K562 (cell line): ENCODE measurements around the gene SCN8A. TPM values are rescaled to one million over a fixed set of nuclear protein-coding genes. Genes with fewer than 3 reads are reported as not detected.
A peak's percentile ranks its signal among the peaks of the same experiment; 100 is the strongest.

Experiments
- ATAC-seq: fragments of 200-7000 bp; cut with Tn5 transposase; 3 replicates; pipeline ENCODE4 v1.9.1; 2020; ENCODE audit warnings: moderate library complexity
- BruUV-seq: library from RNA; stranded (reverse); fragments of 400-500 nt; replicated peaks from 2 replicates; lab custom pipeline; 2021; lab: Mats Ljungman, UMichigan
- CTCF ChIA-PET: fragments of 300-600 bp; formaldehyde crosslinking; extraction: SDS; loops from one replicate; lab custom pipeline; 2021; ENCODE audit warnings: low intra/inter-chr PET ratio; lab: Yijun Ruan, JAX
- POLR2A ChIA-PET: fragments of 300-600, 350-650 bp; sonication (Branson Sonifier 250); formaldehyde crosslinking; extraction: SDS; loops from one replicate; lab custom pipeline; 2021; ENCODE audit warnings: antibody characterized with exemption, inconsistent platforms; lab: Yijun Ruan, JAX
- DNase-seq, 4 experiments: peaks; one replicate each; pipeline versions ENCODE4 v3.0.0 to v3.0.0-alpha.2; 2011 to 2018; ENCODE audit warnings: low spot score in 3 of 4, mixed read lengths in 3 of 4; ENCODE audit errors: extremely low read depth in 1 of 4
- FAIRE-seq: peaks from 2 replicates; lab custom pipeline; 2011; peaks lifted over from hg19 to GRCh38; lab: Jason Lieb, UNC
- H2AFZ ChIP-seq: 2 replicates; pipeline ENCODE4 v1.6.0; 2011; ENCODE audit warnings: low read depth, low read length, control low read depth, inconsistent platforms
- H3K27ac ChIP-seq: fragments of 200-600 bp; 3 replicates; pipeline ENCODE4 v1.8.0; 2011; ENCODE audit warnings: low read depth, mild to moderate bottlenecking, control low read depth, inconsistent platforms, low read length, moderate library complexity, mixed read lengths; ENCODE audit errors: extremely low read depth
- H3K27me3 ChIP-seq, 2 experiments: fragments of 300-600 bp in 1 of 2; 2 replicates in 1 of 2; 3 replicates in 1 of 2; pipeline versions ENCODE4 v1.6.0 to v1.8.0; 2011; ENCODE audit warnings: inconsistent platforms in 2 of 2, low read length in 2 of 2, mild to moderate bottlenecking in 1 of 2, mixed read lengths in 1 of 2, moderate library complexity in 1 of 2; ENCODE audit not compliant: control insufficient read depth in 2 of 2, insufficient read depth in 2 of 2
- H3K36me3 ChIP-seq: fragments of 300-600 bp; 3 replicates; pipeline ENCODE4 v1.8.0; 2011; ENCODE audit warnings: mild to moderate bottlenecking, low read length, inconsistent platforms; ENCODE audit not compliant: control insufficient read depth, insufficient read depth
- H3K4me1 ChIP-seq, 2 experiments: fragments of 200-600 bp in 1 of 2; replicated peaks in 1 of 2; 2 replicates in 1 of 2; 3 replicates in 1 of 2; pipeline versions ENCODE4 v1.5.1 to v1.8.0; 2011; ENCODE audit warnings: inconsistent platforms in 2 of 2, low read length in 2 of 2, mild to moderate bottlenecking in 1 of 2, mixed read lengths in 1 of 2, moderate library complexity in 1 of 2; ENCODE audit not compliant: control insufficient read depth in 2 of 2, insufficient read depth in 2 of 2
- H3K4me2 ChIP-seq: 2 replicates; pipeline ENCODE4 v1.6.1; 2011; ENCODE audit warnings: low read length, control low read depth, inconsistent platforms, mixed read lengths; ENCODE audit not compliant: insufficient read depth
- H3K4me3 ChIP-seq: fragments of 200-600 bp; sonication (generic), shearing (Covaris generic); 2 replicates; pipeline ENCODE4 v1.5.1; 2016; ENCODE audit warnings: control low read depth, inconsistent platforms
- H3K79me2 ChIP-seq: fragments of 200-600 bp; 3 replicates; pipeline ENCODE4 v1.8.0; 2011; ENCODE audit warnings: low read length, inconsistent platforms; ENCODE audit not compliant: control insufficient read depth, insufficient read depth
- H3K9ac ChIP-seq, 2 experiments: 2 replicates each; pipeline versions ENCODE4 v1.6.0 to v1.6.1; 2011; ENCODE audit warnings: low read depth in 2 of 2, low read length in 2 of 2, control low read depth in 1 of 2, inconsistent platforms in 1 of 2, mild to moderate bottlenecking in 1 of 2, mixed read lengths in 1 of 2; ENCODE audit not compliant: insufficient read depth in 1 of 2
- H3K9me1 ChIP-seq: one replicate; pipeline ENCODE4 v1.6.0; 2011; ENCODE audit warnings: inconsistent platforms, mild to moderate bottlenecking, low read length, moderate library complexity; ENCODE audit not compliant: control insufficient read depth, insufficient read depth
- H3K9me3 ChIP-seq: replicated peaks from 2 replicates; pipeline ENCODE4 v1.5.1; 2011; ENCODE audit warnings: low read depth, low read length, inconsistent platforms; ENCODE audit not compliant: control insufficient read depth, insufficient read depth
- H4K20me1 ChIP-seq: replicated peaks from 2 replicates; pipeline ENCODE4 v1.6.1; 2011; ENCODE audit warnings: low read length, inconsistent platforms, mixed read lengths; ENCODE audit not compliant: control insufficient read depth, insufficient read depth
- LARP7 ChIP-seq: fragments of 450-650 bp; IDR thresholded peaks from 2 replicates; pipeline ENCODE4 v1.6.1; 2016
- MYNN ChIP-seq, 2 experiments: sonication (generic); formaldehyde crosslinking in 1 of 2; IDR thresholded peaks; 2 replicates each; pipeline versions ENCODE4 v1.5.0 to v1.6.1; 2016 to 2020; ENCODE audit warnings: antibody characterized with exemption in 1 of 2, missing genetic modification reagents in 1 of 2
- NFRKB ChIP-seq: fragments of 450-650 bp; IDR thresholded peaks from 2 replicates; pipeline ENCODE4 v1.6.1; 2016; ENCODE audit warnings: low read depth
- ZBTB7A ChIP-seq: IDR thresholded peaks from 2 replicates; pipeline ENCODE4 v1.6.1; 2011; ENCODE audit warnings: low read depth, mild to moderate bottlenecking, low read length, moderate library complexity, borderline replicate concordance; ENCODE audit not compliant: control insufficient read depth
- WGBS: fragments of 100-300 bp; shearing (Covaris generic); methylation state at CpG from one replicate; pipeline ENCODE4 v1.1.6; 2016; ENCODE audit warnings: low coverage, mixed read lengths; ENCODE audit not compliant: insufficient coverage; ENCODE audit errors: missing lambda C conversion rate; 5-methylcytosine and 5-hydroxymethylcytosine counted together
- in situ Hi-C: fragments of 300-500 bp; cut with MboI; formaldehyde crosslinking; loops from 4 replicates; pipeline ENCODE4 v1.15.0; 2018; ENCODE audit warnings: inconsistent platforms, mixed read lengths
- intact Hi-C: fragments of 100-400 bp; cut with micrococcal nuclease; formaldehyde crosslinking; loops from 2 replicates; pipeline ENCODE4 v1.14.2; 2022
- polyA plus RNA-seq, 8 experiments: library from polyadenylated mRNA; depleted of rRNA in 4 of 8; stranded (reverse) in 5 of 8; unstranded in 3 of 8; fragments of >200 nt; fragmentation: Nextera tagmentation in 2 of 8; fragmentation: Illumina TruSeq in 1 of 8; extraction: Ambion mirVana in 2 of 8; extraction: Trizol in 1 of 8; gene quantifications; 2 replicates each; pipeline versions ENCODE4 v1.2.1 to v1.2.3, GENCODE V29; 2011 to 2014; ENCODE audit warnings: inconsistent platforms in 1 of 8, missing spikeins in 1 of 8
- total RNA-seq, 7 experiments: library from RNA; depleted of rRNA in 6 of 7; stranded (reverse); fragments of >200 nt in 6 of 7; fragmentation: Illumina TruSeq in 2 of 7; extraction: Trizol in 2 of 7; gene quantifications; 2 replicates each; pipeline versions ENCODE4 v1.2.1 to v1.2.3, GENCODE V29; 2011 to 2021; ENCODE audit warnings: low replicate concordance in 1 of 7
- TF ChIP-seq, protein P1 (sequence below), 2 experiments: IDR thresholded peaks; 2 replicates each; pipeline ENCODE4 v1.6.1; 2011; ENCODE audit warnings: borderline replicate concordance in 1 of 2, control low read depth in 1 of 2, low read depth in 1 of 2, low read length in 1 of 2, mild to moderate bottlenecking in 1 of 2, mixed read lengths in 1 of 2, moderate library complexity in 1 of 2; ENCODE audit not compliant: insufficient read depth in 1 of 2, insufficient read length in 1 of 2, poor library complexity in 1 of 2, severe bottlenecking in 1 of 2; ENCODE audit errors: extremely low read depth in 1 of 2
- TF ChIP-seq, protein P2 (sequence below): IDR thresholded peaks from 2 replicates; pipeline ENCODE4 v1.6.1; 2011; ENCODE audit warnings: borderline replicate concordance, low read depth, mild to moderate bottlenecking, moderate library complexity, low read length; ENCODE audit not compliant: insufficient read depth, poor library complexity, severe bottlenecking
- TF ChIP-seq, protein P3 (sequence below), 3 experiments: IDR thresholded peaks in 2 of 3; conservative IDR thresholded peaks in 1 of 3; 2 replicates each; pipeline ENCODE4 v1.5.1; 2011 to 2012; ENCODE audit warnings: low read length in 3 of 3, mild to moderate bottlenecking in 3 of 3, control low read depth in 2 of 3, improper control_type of control experiment in 1 of 3, inconsistent platforms in 1 of 3, low read depth in 1 of 3, mixed read lengths in 1 of 3, moderate library complexity in 1 of 3; ENCODE audit not compliant: insufficient read depth in 2 of 3

SCN8A gene
- total and polyA plus RNA-seq, 9 of the 15 experiments (the other 6 are each of a cell fraction or from before 2014, with no cell fraction given), result 0.03 to 0.29 (median 0.15) TPM; not detected in 1

DNA sequence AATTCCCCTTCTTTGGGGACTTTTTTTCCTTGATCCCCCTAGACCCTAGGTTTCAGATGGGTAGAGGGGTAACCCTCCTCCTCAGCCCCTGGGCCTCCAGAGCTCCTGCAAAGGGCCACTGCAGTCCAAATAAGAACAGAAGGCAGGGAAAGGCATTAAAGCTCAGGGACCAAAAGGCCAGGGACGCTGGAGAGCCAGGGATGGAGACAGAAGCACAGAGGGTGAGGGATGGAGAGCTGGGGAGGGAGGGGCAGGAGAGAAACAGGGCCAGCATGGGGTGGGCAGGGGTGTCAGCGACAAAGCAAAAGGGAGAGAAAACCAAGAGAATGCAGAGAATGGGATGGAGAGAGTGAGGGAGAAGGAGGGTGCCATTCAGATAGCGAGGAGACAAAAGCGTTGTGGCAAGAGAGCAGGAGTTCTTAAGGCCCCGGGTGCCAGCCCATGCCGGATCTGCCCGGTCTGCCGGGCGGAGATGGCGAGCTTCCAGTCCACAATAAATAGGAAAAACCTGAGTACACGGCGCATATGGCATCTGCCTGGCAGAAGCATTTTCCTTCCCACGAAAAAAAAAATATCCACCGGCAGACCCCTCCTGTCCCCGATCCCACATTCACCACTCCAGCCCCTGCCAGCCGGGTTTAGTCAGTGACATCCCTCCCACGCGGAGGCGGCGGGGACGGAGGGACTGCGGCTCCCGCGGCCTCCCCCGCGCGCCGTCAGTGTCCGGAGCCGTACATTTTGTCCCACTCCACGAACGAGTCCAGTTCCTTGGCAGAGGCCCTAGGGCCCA is 228.9 kb downstream of the SCN8A start (continued):
- TF ChIP-seq LARP7 (no peak), NFRKB (no peak)
- TF ChIP-seq, all 486 proteins: peak for 0

DNA sequence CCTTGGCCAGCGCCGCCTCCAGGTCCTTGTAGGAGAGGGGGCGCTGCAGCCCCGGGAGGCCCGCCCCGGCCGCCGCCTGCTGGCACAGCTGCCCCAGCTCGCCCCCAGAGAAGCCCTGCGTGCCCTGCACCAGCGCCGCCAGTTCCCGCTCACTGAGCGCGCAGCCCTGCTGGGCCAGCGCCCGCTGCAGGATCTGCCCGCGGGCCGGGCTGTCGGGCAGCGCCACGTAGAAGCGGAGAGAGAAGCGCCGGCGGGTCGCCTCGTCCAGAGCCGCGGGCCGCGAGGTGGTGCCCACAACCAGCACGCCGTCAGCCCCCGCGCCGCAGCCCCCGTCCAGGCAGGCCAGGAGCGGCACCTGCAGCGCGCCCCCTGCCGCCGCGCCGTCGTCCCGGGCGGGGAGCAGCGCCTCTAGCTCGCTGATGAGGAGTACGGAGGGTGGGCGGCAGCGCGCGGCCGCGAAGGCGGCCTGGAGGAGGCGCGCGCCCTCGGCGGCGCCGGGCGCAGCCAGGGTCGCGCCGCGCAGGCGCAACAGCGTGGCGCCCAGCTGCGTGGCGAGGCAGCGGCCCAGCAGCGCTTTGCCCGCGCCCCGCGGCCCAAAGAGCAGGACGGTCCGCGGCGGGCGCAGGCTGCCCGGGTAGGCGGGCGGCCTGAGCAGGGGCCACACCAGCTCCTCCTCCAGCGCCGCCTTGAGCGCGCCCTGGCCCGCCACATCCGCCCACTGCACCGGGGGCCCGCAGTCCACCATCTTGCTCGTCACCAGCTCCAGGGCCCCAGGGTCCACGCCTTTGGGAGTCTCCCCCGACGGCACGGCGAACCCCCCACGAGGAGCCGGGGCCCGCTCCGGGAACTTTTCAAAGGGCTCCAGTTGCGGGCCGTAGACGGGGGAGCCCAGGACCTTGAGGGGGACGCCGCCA is 229.8 kb downstream of the SCN8A start:
- WGBS, result 9% methylated on average over 23 of the region's 113 CpGs
- Histone ChIP-seq H3K36me3 (no peaks in the 10 kb centered on the region), H2AFZ (no peak overlapping the region), H4K20me1 (no peaks in the 10 kb centered on the region), H3K4me2 (no peak overlapping the region), H3K27me3 (peaks cover 9 to 73% of the 10 kb centered on the region in 2 experiments), H3K9me1 (no peaks in the 10 kb centered on the region), H3K9me3 (no peaks in the 10 kb centered on the region), H3K79me2 (no peaks in the 10 kb centered on the region), H3K4me1 (peaks cover 0 to 19% of the 10 kb centered on the region in 2 experiments; a peak in 2 of 5 replicates), H3K4me3 (no peak overlapping the region), H3K27ac (no peak overlapping the region), H3K9ac (no peak overlapping the region)
- CTCF ChIA-PET, result no interaction called here
- in situ Hi-C loops (no loop called here), intact Hi-C loops (loop anchor here (5.0 to 10.0 kb wide), 3 partner anchors 57 to 398 kb away; partner anchors contain the start of gene SLC4A8)
- no peak for FAIRE-seq
- peak; percentile 47 for ATAC-seq
- peak in 3 of 4 experiments; percentile 36 to 70 (median 61) for DNase-seq
- TF ChIP-seq, protein P1, sequence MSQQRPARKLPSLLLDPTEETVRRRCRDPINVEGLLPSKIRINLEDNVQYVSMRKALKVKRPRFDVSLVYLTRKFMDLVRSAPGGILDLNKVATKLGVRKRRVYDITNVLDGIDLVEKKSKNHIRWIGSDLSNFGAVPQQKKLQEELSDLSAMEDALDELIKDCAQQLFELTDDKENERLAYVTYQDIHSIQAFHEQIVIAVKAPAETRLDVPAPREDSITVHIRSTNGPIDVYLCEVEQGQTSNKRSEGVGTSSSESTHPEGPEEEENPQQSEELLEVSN (IDR thresholded peaks at IDR 0.05; ENCODE audit: borderline replicate concordance in 1 of 2, extremely low read depth in 1 of 2, insufficient read depth in 1 of 2, insufficient read length in 1 of 2, low read depth in 1 of 2, low read length in 1 of 2, poor library complexity in 1 of 2, severe bottlenecking in 1 of 2), result peak in 1 of 2 experiments; percentile 37
- no peak for TF ChIP-seq MYNN (IDR thresholded peaks at IDR 0.05)
- no peak for TF ChIP-seq MYNN (CRISPR knock-in tag; IDR thresholded peaks at IDR 0.05)
- TF ChIP-seq, protein P2, sequence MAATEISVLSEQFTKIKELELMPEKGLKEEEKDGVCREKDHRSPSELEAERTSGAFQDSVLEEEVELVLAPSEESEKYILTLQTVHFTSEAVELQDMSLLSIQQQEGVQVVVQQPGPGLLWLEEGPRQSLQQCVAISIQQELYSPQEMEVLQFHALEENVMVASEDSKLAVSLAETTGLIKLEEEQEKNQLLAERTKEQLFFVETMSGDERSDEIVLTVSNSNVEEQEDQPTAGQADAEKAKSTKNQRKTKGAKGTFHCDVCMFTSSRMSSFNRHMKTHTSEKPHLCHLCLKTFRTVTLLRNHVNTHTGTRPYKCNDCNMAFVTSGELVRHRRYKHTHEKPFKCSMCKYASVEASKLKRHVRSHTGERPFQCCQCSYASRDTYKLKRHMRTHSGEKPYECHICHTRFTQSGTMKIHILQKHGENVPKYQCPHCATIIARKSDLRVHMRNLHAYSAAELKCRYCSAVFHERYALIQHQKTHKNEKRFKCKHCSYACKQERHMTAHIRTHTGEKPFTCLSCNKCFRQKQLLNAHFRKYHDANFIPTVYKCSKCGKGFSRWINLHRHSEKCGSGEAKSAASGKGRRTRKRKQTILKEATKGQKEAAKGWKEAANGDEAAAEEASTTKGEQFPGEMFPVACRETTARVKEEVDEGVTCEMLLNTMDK, result peak; percentile 49
- TF ChIP-seq, protein P3, sequence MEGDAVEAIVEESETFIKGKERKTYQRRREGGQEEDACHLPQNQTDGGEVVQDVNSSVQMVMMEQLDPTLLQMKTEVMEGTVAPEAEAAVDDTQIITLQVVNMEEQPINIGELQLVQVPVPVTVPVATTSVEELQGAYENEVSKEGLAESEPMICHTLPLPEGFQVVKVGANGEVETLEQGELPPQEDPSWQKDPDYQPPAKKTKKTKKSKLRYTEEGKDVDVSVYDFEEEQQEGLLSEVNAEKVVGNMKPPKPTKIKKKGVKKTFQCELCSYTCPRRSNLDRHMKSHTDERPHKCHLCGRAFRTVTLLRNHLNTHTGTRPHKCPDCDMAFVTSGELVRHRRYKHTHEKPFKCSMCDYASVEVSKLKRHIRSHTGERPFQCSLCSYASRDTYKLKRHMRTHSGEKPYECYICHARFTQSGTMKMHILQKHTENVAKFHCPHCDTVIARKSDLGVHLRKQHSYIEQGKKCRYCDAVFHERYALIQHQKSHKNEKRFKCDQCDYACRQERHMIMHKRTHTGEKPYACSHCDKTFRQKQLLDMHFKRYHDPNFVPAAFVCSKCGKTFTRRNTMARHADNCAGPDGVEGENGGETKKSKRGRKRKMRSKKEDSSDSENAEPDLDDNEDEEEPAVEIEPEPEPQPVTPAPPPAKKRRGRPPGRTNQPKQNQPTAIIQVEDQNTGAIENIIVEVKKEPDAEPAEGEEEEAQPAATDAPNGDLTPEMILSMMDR (IDR thresholded peaks at IDR 0.05 in 2 of 3, conservative IDR thresholded peaks at IDR 0.05 in 1 of 3; ENCODE audit: insufficient read depth in 2 of 3, low read depth in 1 of 3, low read length in 3 of 3), result peak in 1 of 3 experiments; percentile 54; a peak in 1 of 6 replicates
- TF ChIP-seq ZBTB7A, result peak; percentile 22; the same call in 1 of the 2 replicates
- POLR2A ChIA-PET, result no interaction called here
- BruUV-seq, result no TSS peak
